GM12878 (cell line): ENCODE results near the gene ZNF768. TPM values are rescaled to one million over a fixed set of nuclear protein-coding genes. Genes with fewer than 3 reads are reported as not detected.

Experiments
- ATAC-seq: fragments of 200-7000 bp; cut with Tn5 transposase; 3 replicates; pipeline ENCODE4 v1.9.1; 2020; ENCODE audit warnings: mild to moderate bottlenecking, moderate library complexity
- BruUV-seq: library from RNA; stranded (reverse); fragments of 400-500 nt; replicated peaks from 2 replicates; lab custom pipeline; 2021; lab: Mats Ljungman, UMichigan
- CTCF ChIA-PET: fragments of 300-600 bp; sonication (Branson Sonifier 250); formaldehyde crosslinking; extraction: SDS; loops from one replicate; lab custom pipeline; 2021; ENCODE audit warnings: inconsistent platforms; lab: Yijun Ruan, JAX
- POLR2A ChIA-PET: fragments of 350-600 bp; formaldehyde crosslinking; extraction: SDS; loops from one replicate; lab custom pipeline; 2021; ENCODE audit warnings: inconsistent platforms; lab: Charles Lee
- RAD21 ChIA-PET: fragments of 300-600 bp; sonication (Branson Sonifier 250); formaldehyde crosslinking; loops from one replicate; lab custom pipeline; 2023; ENCODE audit warnings: antibody characterized with exemption; ENCODE audit not compliant: unreplicated experiment; lab: Charles Lee
- SMC1A ChIA-PET: fragments of 300-600 bp; sonication (Branson Sonifier 250); formaldehyde crosslinking; loops from one replicate; lab custom pipeline; 2023; ENCODE audit not compliant: unreplicated experiment, uncharacterized antibody; lab: Charles Lee
- DNase-seq: peaks from one replicate; pipeline ENCODE4 v3.0.0-alpha.2; 2011; ENCODE audit warnings: low read depth, low spot score
- FAIRE-seq: peaks from 3 replicates; lab custom pipeline; 2011; peaks lifted over from hg19 to GRCh38; lab: Jason Lieb, UNC
- H2AFZ ChIP-seq: 2 replicates; pipeline ENCODE4 v1.6.0; 2011; ENCODE audit warnings: low read depth, low read length, control low read depth; ENCODE audit not compliant: control insufficient read depth
- H3K27ac ChIP-seq: 2 replicates; pipeline ENCODE4 v1.5.1; 2011; ENCODE audit warnings: control low read depth; ENCODE audit not compliant: control insufficient read depth, insufficient read depth
- H3K27me3 ChIP-seq, 2 experiments: replicated peaks in 1 of 2; 2 replicates each; pipeline versions ENCODE4 v1.6.0 to v1.6.1; 2011; ENCODE audit warnings: low read length in 1 of 2; ENCODE audit not compliant: control insufficient read depth in 2 of 2, insufficient read depth in 2 of 2
- H3K36me3 ChIP-seq, 2 experiments: 2 replicates each; pipeline ENCODE4 v1.5.1; 2011; ENCODE audit warnings: low read length in 1 of 2; ENCODE audit not compliant: control insufficient read depth in 2 of 2, insufficient read depth in 2 of 2
- H3K4me1 ChIP-seq: 2 replicates; pipeline ENCODE4 v1.6.1; 2011; ENCODE audit warnings: mild to moderate bottlenecking, low read length, moderate library complexity, mixed read lengths; ENCODE audit not compliant: control insufficient read depth, insufficient read depth
- H3K4me2 ChIP-seq: 2 replicates; pipeline ENCODE4 v1.6.0; 2011; ENCODE audit warnings: control low read depth; ENCODE audit not compliant: control insufficient read depth, insufficient read depth
- H3K4me3 ChIP-seq: fragments of 200-600 bp; sonication (generic); 2 replicates; pipeline ENCODE4 v1.5.1; 2016
- H3K79me2 ChIP-seq: 2 replicates; pipeline ENCODE4 v1.6.0; 2011; ENCODE audit warnings: low read length; ENCODE audit not compliant: control insufficient read depth, insufficient read depth
- H3K9ac ChIP-seq: 2 replicates; pipeline ENCODE4 v1.8.0; 2011; ENCODE audit warnings: low read length, control low read depth, mixed read lengths; ENCODE audit not compliant: control insufficient read depth, insufficient read depth
- H3K9me3 ChIP-seq: replicated peaks from 3 replicates; pipeline ENCODE4 v1.5.1; 2011; ENCODE audit warnings: mild to moderate bottlenecking, low read length; ENCODE audit not compliant: control insufficient read depth, insufficient read depth
- H4K20me1 ChIP-seq: 2 replicates; pipeline ENCODE4 v1.6.0; 2011; ENCODE audit not compliant: control insufficient read depth, insufficient read depth
- CHD1 ChIP-seq: IDR thresholded peaks from 2 replicates; pipeline ENCODE4 v1.6.1; 2012; ENCODE audit warnings: low read depth, low read length, improper control_type of control experiment
- EZH2 ChIP-seq: IDR thresholded peaks from 2 replicates; pipeline ENCODE4 v1.6.1; 2012; ENCODE audit warnings: low read depth, mild to moderate bottlenecking, control low read depth, inconsistent platforms, low read length, borderline replicate concordance; ENCODE audit not compliant: control insufficient read depth
- FOXM1 ChIP-seq: IDR thresholded peaks from 2 replicates; pipeline ENCODE4 v1.6.1; 2012; ENCODE audit warnings: low read depth, mild to moderate bottlenecking, inconsistent platforms, low read length, moderate library complexity
- HDAC2 ChIP-seq: fragments of 200-600 bp; sonication (generic); IDR thresholded peaks from 2 replicates; pipeline ENCODE4 v1.6.1; 2017
- HDAC6 ChIP-seq: fragments of 200-600 bp; sonication (generic); IDR thresholded peaks from one replicate; pipeline ENCODE4 v1.8.0; 2017; ENCODE audit warnings: antibody characterized with exemption; ENCODE audit not compliant: unreplicated experiment
- KLF5 ChIP-seq: fragments of 450-650 bp; IDR thresholded peaks from 2 replicates; pipeline ENCODE4 v1.6.1; 2014; ENCODE audit warnings: mild to moderate bottlenecking; ENCODE audit not compliant: partially characterized antibody
- MXI1 ChIP-seq: fragments of 150-350 bp; IDR thresholded peaks from 2 replicates; pipeline ENCODE4 v1.6.1; 2011; ENCODE audit warnings: low read depth, mild to moderate bottlenecking, inconsistent platforms, low read length, improper control_type of control experiment
- NR2C2 ChIP-seq: IDR thresholded peaks from 2 replicates; pipeline ENCODE4 v1.6.1; 2011; ENCODE audit warnings: borderline replicate concordance, low read depth; ENCODE audit not compliant: control insufficient read depth, insufficient read length
- PAX5 ChIP-seq: IDR thresholded peaks from 2 replicates; pipeline ENCODE4 v1.6.1; 2011; ENCODE audit warnings: low read depth, low read length, borderline replicate concordance
- PAX8 ChIP-seq: fragments of 450-650 bp; IDR thresholded peaks from 2 replicates; pipeline ENCODE4 v1.6.1; 2017; ENCODE audit warnings: mild to moderate bottlenecking, moderate library complexity
- RUNX3 ChIP-seq: IDR thresholded peaks from 2 replicates; pipeline ENCODE4 v1.6.1; 2012; ENCODE audit warnings: low read length, inconsistent platforms
- SMARCA5 ChIP-seq: fragments of 450-650 bp; IDR thresholded peaks from 2 replicates; pipeline ENCODE4 v1.6.1; 2017; ENCODE audit warnings: mild to moderate bottlenecking
- STAT3 ChIP-seq: IDR thresholded peaks from 2 replicates; pipeline ENCODE4 v1.6.1; 2011; ENCODE audit warnings: low read depth, low read length, improper control_type of control experiment
- TARDBP ChIP-seq: IDR thresholded peaks from 2 replicates; pipeline ENCODE4 v1.6.1; 2016; ENCODE audit warnings: borderline replicate concordance
- USF1 ChIP-seq: IDR thresholded peaks from 2 replicates; pipeline ENCODE4 v1.6.1; 2011; ENCODE audit warnings: borderline replicate concordance, low read depth, mild to moderate bottlenecking, moderate library complexity, mixed read lengths, low read length; ENCODE audit not compliant: insufficient read depth; ENCODE audit errors: extremely low read length
- YY1 ChIP-seq: IDR thresholded peaks from 2 replicates; pipeline ENCODE4 v1.6.1; 2011; ENCODE audit warnings: low read depth, mild to moderate bottlenecking, low read length
- ZBTB11 ChIP-seq: fragments of 450-650 bp; formaldehyde crosslinking; IDR thresholded peaks from 2 replicates; pipeline ENCODE4 v1.5.0; 2022; ENCODE audit warnings: mild to moderate bottlenecking, missing genetic modification characterization
- ZNF384 ChIP-seq: IDR thresholded peaks from 2 replicates; pipeline ENCODE4 v1.6.1; 2012; ENCODE audit warnings: low read depth, mild to moderate bottlenecking, low read length, improper control_type of control experiment, borderline replicate concordance
- WGBS: methylation state at CpG from one replicate; pipeline ENCODE4 v1.1.6; 2016; ENCODE audit warnings: low lambda C conversion rate; ENCODE audit not compliant: insufficient replicate concordance, insufficient coverage; ENCODE audit errors: missing lambda C conversion rate; 5-methylcytosine and 5-hydroxymethylcytosine counted together
- in situ Hi-C: fragments of 300-500 bp; cut with MboI; formaldehyde crosslinking; loops from 9 replicates; pipeline ENCODE4 v1.14.3; 2018; ENCODE audit warnings: mixed read lengths
- intact Hi-C: fragments of 100-400 bp; cut with micrococcal nuclease; formaldehyde crosslinking; loops from one replicate; pipeline ENCODE4 v1.14.2; 2022; ENCODE audit not compliant: unreplicated experiment
- polyA plus RNA-seq, 11 experiments: library from polyadenylated mRNA; depleted of rRNA in 4 of 11; unstranded in 6 of 11; stranded (reverse) in 5 of 11; fragments of >200 nt; fragmentation: Nextera tagmentation in 4 of 11; fragmentation: Illumina TruSeq in 1 of 11; extraction: Ambion mirVana in 4 of 11; extraction: Trizol in 1 of 11; gene quantifications; 1 replicate in 1 of 11; 2 replicates in 10 of 11; pipeline versions ENCODE4 v1.2.1 to v1.2.3, GENCODE V29; 2011 to 2016; ENCODE audit warnings: inconsistent platforms in 2 of 11, missing spikeins in 2 of 11, low read depth in 1 of 11
- total RNA-seq, 4 experiments: library from RNA; depleted of rRNA in 3 of 4; stranded (reverse); fragments of >200 nt in 3 of 4; fragmentation: Illumina TruSeq in 1 of 4; extraction: Trizol in 1 of 4; gene quantifications; 2 replicates each; pipeline versions ENCODE4 v1.2.1 to v1.2.3, GENCODE V29; 2013 to 2021

ZNF768 gene
- total and polyA plus RNA-seq, 10 of the 15 experiments (the other 5 are each of a cell fraction or from before 2014, with no cell fraction given), result 0.05 to 23.1 (median 9.1) TPM

- no peak for FAIRE-seq
- in situ Hi-C loops, result no loop called here
- SMC1A ChIA-PET, result interaction anchor here (0.7 to 2.4 kb wide), 3 partner anchors 10 to 56 kb away, joined by 4 to 6 read pairs (median 5); partner anchors contain the start of gene DCTPP1
Measured at GRCh38 chr16:30485818-30486436, 40.4 kb downstream of the ZNF768 start.

More at GRCh38 chr16:30485818-30486436, 40.4 kb downstream of the ZNF768 start:
- WGBS, result 80% methylated on average over 7 of the region's 7 CpGs
- Histone ChIP-seq H4K20me1 (no peaks in the 10 kb centered on the region), H2AFZ (no peak overlapping the region), H3K9me3 (no peaks in the 10 kb centered on the region), H3K27me3 (no peaks in the 10 kb centered on the region), H3K36me3 (peaks cover 21 to 23% of the 10 kb centered on the region in 2 experiments), H3K9ac (no peak overlapping the region), H3K4me2 (no peak overlapping the region), H3K4me3 (no peak overlapping the region), H3K27ac (no peak overlapping the region), H3K79me2 (no peaks in the 10 kb centered on the region), H3K4me1 (peaks cover 4% of the 10 kb centered on the region)
- POLR2A ChIA-PET, result interaction anchor here (0.7 to 1.2 kb wide), 5 partner anchors 42 to 208 kb away, joined by 3 to 4 read pairs (median 4); no protein-coding TSS in a partner anchor
- DNase-seq (no peak), ATAC-seq (no peak)
- TF ChIP-seq ZBTB11 (CRISPR knock-in tag), result no peak
- no peak for TF ChIP-seq HDAC2
- no peak for TF ChIP-seq RUNX3
- TF ChIP-seq YY1, result no peak
- no peak for TF ChIP-seq PAX5
- no peak for TF ChIP-seq PAX8
- no peak for TF ChIP-seq MXI1
- TF ChIP-seq ZNF384, result no peak
- no peak for TF ChIP-seq EZH2
- TF ChIP-seq CHD1, result no peak
- no peak for TF ChIP-seq NR2C2
- no peak for TF ChIP-seq STAT3
- TF ChIP-seq FOXM1, result no peak
- no peak for TF ChIP-seq HDAC6
- TF ChIP-seq USF1, result no peak
- TF ChIP-seq TARDBP, result no peak
- TF ChIP-seq KLF5, result no peak
- TF ChIP-seq SMARCA5, result no peak
- CTCF ChIA-PET, result interaction anchor here (0.8 to 1.4 kb wide), 4 partner anchors 9 to 112 kb away, joined by 3 to 8 read pairs (median 5); no protein-coding TSS in a partner anchor
- RAD21 ChIA-PET, result interaction anchor here (0.7 to 0.8 kb wide), 2 partner anchors 41 to 57 kb away, joined by 3 to 4 read pairs; no protein-coding TSS in a partner anchor
- BruUV-seq, result no TSS peak
- intact Hi-C loops, result no loop called here
